Keratinocyte (primary cell): Measurements from ENCODE around the gene FGF11.

Experiments used
- CTCF ChIP-seq, 3 experiments: IDR thresholded peaks in 1 of 3; conservative IDR thresholded peaks in 1 of 3; optimal IDR thresholded peaks in 1 of 3; 2 replicates in 2 of 3; 3 replicates in 1 of 3; pipeline versions ENCODE3 to v1.5.1; 2011; ENCODE audit warnings: low read length in 3 of 3, mild to moderate bottlenecking in 3 of 3, moderate library complexity in 2 of 3, control low read depth in 1 of 3, inconsistent platforms in 1 of 3; ENCODE audit not compliant: insufficient read depth in 2 of 3; ENCODE audit errors: extremely low read depth in 1 of 3
- EZH2 ChIP-seq: IDR thresholded peaks from one replicate; pipeline ENCODE4 v1.6.1; 2012; ENCODE audit warnings: inconsistent platforms, mild to moderate bottlenecking, low read length, moderate library complexity

- TF ChIP-seq CTCF (optimal IDR thresholded peaks at IDR 0.05 in 1 of 3, IDR thresholded peaks at IDR 0.05 in 1 of 3, conservative IDR thresholded peaks at IDR 0.05 in 1 of 3; ENCODE audit: extremely low read depth in 1 of 3, insufficient read depth in 2 of 3, low read length in 3 of 3), result no peak
- no peak for TF ChIP-seq EZH2
These were observed 46.4 kb upstream of the FGF11 start for GRCh38 chr17:7392696-7393612.
